Activated effector memory CD4-positive, alpha-beta T cell treated with Interleukin-2 at 50 U/mL for 16 hours (primary cell): ENCODE results near the gene OR14J1.
"Not testable (repeated sequence)": the region's sequence is repeated elsewhere in the genome, so short reads cannot be mapped to it uniquely, and the experiment has no call there.

Source experiments
- DNase-seq: peaks from one replicate; pipeline ENCODE4 v3.0.0-alpha.2; 2020

Gene OR14J1

DNA sequence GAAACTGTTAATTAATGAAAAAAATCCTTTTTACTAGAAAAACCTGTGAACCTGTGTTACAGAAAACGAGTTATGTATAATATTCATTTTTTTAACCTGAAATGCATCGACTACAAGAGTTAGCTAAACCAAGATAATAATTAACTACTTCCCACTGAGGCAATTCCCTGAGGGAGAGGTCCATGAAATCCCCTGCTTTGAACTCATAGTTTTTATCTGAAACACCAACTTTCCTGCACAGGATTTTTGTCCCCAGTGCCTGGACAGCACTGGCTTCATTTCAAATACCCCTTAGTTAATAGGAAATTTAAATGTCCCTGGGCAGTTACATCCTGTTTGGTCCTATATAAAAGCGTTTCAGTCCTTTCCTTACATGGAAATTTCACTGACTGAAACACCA, at the start of gene OR14J1:
OR14J1 (plus strand) TSS at position 386 of the 400 bp plus-strand sequence. CDS start 4,989 bp downstream, outside the sequence.
- no peak for DNase-seq

DNA sequence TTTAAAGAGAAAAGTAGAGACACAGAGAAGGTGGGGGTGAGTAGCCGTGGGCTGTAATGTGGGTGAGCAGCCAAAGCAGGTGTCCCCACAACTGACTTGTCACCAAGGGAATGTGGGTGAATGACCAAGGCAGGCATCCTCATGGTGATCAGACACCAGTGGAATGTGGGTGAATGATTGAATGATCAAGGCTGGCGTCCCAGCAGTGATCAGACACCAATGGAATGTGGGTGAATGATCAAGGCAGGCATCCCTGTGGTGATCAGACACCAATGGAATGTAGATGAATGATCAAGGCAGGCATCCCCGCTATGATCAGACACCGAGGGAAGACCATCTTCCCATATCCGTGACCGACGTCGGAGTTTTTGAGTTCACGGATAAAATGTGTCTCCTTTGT, 49.8 kb upstream of the OR14J1 start:
- DNase-seq, result no peak

DNA sequence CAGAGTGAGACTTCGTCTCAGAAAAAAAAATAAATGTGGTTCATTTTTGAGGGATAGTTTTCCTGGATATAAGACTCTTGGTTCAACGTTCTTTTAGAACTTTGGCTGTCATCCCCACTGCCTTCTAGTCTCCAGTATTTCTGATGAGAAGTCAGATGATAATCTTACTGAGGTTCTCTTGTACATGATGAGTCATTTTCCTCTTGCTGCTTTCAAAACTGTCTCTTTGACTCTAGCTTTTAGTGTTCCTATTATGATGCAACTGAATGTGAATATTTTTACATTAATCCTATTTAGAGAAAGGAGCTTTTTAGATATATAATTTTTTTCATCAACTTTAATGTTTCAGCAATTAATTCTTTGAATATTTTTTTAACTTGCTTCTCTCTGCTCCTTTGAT, 46.0 kb upstream of the OR14J1 start:
- DNase-seq, result no peak

GRCh38 chr6:29259721-29260120, 41.8 kb upstream of the OR14J1 start:
- no peak for DNase-seq

DNA sequence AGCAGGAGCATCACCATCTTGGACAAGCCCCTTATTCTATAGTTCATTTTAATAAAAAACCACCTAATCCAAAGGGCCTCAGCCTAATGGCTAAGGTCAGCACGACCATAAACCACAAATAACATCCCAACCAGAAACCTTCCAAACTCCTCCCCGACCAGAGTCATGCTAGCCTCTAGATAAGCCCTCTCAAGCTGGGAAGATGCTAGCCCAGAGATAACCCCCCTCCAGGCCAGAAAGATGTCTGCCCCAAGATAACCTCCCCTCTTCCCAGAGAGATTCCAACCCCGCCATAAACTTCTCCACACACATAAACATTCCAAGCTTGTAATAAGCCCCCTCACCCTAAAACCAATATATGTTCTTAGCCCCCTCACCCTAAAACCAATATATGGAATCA, 38.5 kb upstream of the OR14J1 start:
- DNase-seq, result no peak

- no peak for DNase-seq
Measured at GRCh38 chr6:29294499-29294914, 7.0 kb upstream of the OR14J1 start.

DNA sequence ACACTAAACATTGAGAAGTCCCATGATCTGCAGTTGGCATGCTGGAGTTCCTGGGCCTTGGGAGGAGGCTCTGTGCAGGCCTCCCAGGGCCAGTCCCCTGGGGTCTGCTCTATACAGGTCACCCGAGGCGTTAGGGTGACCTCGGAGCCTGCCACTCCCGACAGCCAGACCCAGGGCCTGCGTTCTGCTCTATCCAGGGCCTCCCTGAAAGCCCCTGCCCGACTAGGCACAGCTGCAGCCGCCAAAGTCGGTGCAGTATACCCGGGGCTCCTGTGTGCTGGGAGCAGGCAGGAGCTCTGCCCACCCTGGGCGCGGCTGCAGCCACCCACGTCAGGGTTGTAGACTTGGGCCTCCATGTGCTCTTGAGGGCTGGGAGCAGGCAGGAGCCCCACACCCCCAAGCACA, 6.3 kb upstream of the OR14J1 start:
- DNase-seq, result no peak

- no peak for DNase-seq
Measured at GRCh38 chr6:29295623-29296022, 5.9 kb upstream of the OR14J1 start.

- DNase-seq, result no peak
Measured at GRCh38 chr6:29319931-29320330, 18.4 kb downstream of the OR14J1 start.

GRCh38 chr6:29323332-29323731, 21.8 kb downstream of the OR14J1 start:
- DNase-seq, result not testable (repeated sequence)

GRCh38 chr6:29325777-29326176, 24.3 kb downstream of the OR14J1 start:
- no peak for DNase-seq

- DNase-seq, result no peak
Measured at GRCh38 chr6:29332676-29333075, 31.2 kb downstream of the OR14J1 start.

DNA sequence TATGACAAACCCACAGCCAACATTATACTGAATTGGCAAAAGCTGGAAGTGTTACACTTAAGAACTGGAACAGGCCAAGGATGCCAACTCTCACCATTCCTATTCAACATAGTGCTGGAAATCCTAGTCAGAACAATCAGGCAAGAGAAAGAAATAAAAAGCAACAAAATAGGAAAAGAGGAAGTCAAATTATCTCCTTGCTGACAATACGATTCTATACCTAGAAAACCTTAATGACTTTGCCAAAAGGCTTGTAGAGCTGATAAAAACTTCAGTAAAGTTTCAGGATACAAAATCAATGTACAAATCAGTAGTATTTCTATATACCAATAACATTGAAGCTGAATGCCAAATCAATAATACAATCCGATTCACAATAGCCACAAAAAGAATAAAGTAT, 34.8 kb downstream of the OR14J1 start:
- DNase-seq, result no peak

DNA sequence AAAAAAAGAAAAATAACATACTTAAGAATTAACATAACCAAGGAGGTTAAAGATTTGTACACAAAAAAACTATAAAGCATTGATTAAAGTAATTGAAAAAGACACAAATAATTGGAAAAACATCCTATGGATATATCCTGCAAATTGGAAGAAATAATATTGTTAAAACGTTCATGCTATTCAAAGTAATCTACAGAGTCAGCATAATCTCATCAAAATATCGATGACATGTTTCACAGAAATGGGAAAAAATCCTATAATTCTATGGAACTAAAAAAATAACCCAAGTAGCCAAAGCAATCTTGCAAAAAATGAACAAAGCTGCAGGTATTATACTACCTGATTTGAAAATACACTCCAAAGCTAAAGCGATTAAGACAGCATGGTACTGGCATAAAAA, 43.9 kb downstream of the OR14J1 start:
- no peak for DNase-seq

GRCh38 chr6:29349348-29349747, 47.8 kb downstream of the OR14J1 start:
- DNase-seq, result not testable (repeated sequence)

GRCh38 chr6:29354980-29355379, 53.5 kb downstream of the OR14J1 start:
- no peak for DNase-seq

GRCh38 chr6:29355603-29356002, 54.1 kb downstream of the OR14J1 start:
- DNase-seq, result no peak
